DOHH2 (cell line): ENCODE measurements around the gene GALNT7.
"Not testable (repeated sequence)": the region's sequence is repeated elsewhere in the genome, so short reads cannot be mapped to it uniquely, and the experiment has no call there.

Experiments
- H3F3A ChIP-seq: fragments of 200-600 bp; sonication (generic), shearing (Covaris generic); 2 replicates; pipeline ENCODE4 v1.6.0; 2016; ENCODE audit warnings: antibody characterized with exemption, mild to moderate bottlenecking; ENCODE audit not compliant: control insufficient read depth, insufficient read depth
- H3K27ac ChIP-seq: fragments of 200-600 bp; sonication (generic); 2 replicates; pipeline ENCODE4 v1.5.1; 2014; ENCODE audit warnings: low read depth, mild to moderate bottlenecking, low read length, moderate library complexity
- H3K27me3 ChIP-seq: fragments of 200-600 bp; sonication (generic); 2 replicates; pipeline ENCODE4 v1.6.1; 2014; ENCODE audit warnings: mild to moderate bottlenecking, low read length, mixed read lengths; ENCODE audit not compliant: control insufficient read depth
- H3K36me3 ChIP-seq: fragments of 200-600 bp; sonication (generic); 2 replicates; pipeline ENCODE4 v1.6.1; 2014; ENCODE audit warnings: mild to moderate bottlenecking, low read length, moderate library complexity, mixed read lengths; ENCODE audit not compliant: control insufficient read depth
- H3K4me1 ChIP-seq: fragments of 200-600 bp; sonication (generic); 2 replicates; pipeline ENCODE4 v1.6.1; 2014; ENCODE audit warnings: mild to moderate bottlenecking, low read length, mixed read lengths; ENCODE audit not compliant: control insufficient read depth
- H3K4me2 ChIP-seq: fragments of 200-600 bp; sonication (generic); 2 replicates; pipeline ENCODE4 v1.6.0; 2014; ENCODE audit warnings: mild to moderate bottlenecking, low read length, moderate library complexity
- H3K4me3 ChIP-seq: fragments of 200-600 bp; sonication (generic); 2 replicates; pipeline ENCODE4 v1.5.1; 2014; ENCODE audit warnings: mild to moderate bottlenecking, low read length, mixed read lengths
- H3K79me2 ChIP-seq: fragments of 200-600 bp; sonication (generic); 2 replicates; pipeline ENCODE4 v1.6.1; 2014; ENCODE audit warnings: mild to moderate bottlenecking, low read length, mixed read lengths; ENCODE audit not compliant: control insufficient read depth
- H3K9me2 ChIP-seq: fragments of 200-600 bp; sonication (generic); replicated peaks from 2 replicates; pipeline ENCODE4 v1.6.1; 2014; ENCODE audit warnings: mild to moderate bottlenecking, low read length, mixed read lengths; ENCODE audit not compliant: control insufficient read depth
- H3K9me3 ChIP-seq: fragments of 200-600 bp; sonication (generic); 2 replicates; pipeline ENCODE4 v1.6.1; 2014; ENCODE audit warnings: antibody characterized with exemption, low read length, mixed read lengths; ENCODE audit not compliant: control insufficient read depth, insufficient read depth
- H4K20me1 ChIP-seq: fragments of 200-600 bp; sonication (generic); 2 replicates; pipeline ENCODE4 v1.6.0; 2014; ENCODE audit warnings: low read depth, mild to moderate bottlenecking, antibody characterized with exemption, low read length, moderate library complexity; ENCODE audit not compliant: control insufficient read depth, insufficient read depth
- EZH2phosphoT487 ChIP-seq: fragments of 200-600 bp; sonication (generic); IDR thresholded peaks from 2 replicates; pipeline ENCODE4 v1.6.1; 2017; ENCODE audit warnings: borderline replicate concordance, mild to moderate bottlenecking, antibody characterized with exemption, low read length, moderate library complexity, mixed read lengths
- TF ChIP-seq, protein P1 (sequence below): fragments of 200-600 bp; sonication (generic); IDR thresholded peaks from one replicate; pipeline ENCODE4 v1.5.1; 2014; ENCODE audit warnings: antibody characterized with exemption, mild to moderate bottlenecking, low read depth, low read length; ENCODE audit not compliant: poor library complexity, severe bottlenecking

Gene GALNT7, protein sequence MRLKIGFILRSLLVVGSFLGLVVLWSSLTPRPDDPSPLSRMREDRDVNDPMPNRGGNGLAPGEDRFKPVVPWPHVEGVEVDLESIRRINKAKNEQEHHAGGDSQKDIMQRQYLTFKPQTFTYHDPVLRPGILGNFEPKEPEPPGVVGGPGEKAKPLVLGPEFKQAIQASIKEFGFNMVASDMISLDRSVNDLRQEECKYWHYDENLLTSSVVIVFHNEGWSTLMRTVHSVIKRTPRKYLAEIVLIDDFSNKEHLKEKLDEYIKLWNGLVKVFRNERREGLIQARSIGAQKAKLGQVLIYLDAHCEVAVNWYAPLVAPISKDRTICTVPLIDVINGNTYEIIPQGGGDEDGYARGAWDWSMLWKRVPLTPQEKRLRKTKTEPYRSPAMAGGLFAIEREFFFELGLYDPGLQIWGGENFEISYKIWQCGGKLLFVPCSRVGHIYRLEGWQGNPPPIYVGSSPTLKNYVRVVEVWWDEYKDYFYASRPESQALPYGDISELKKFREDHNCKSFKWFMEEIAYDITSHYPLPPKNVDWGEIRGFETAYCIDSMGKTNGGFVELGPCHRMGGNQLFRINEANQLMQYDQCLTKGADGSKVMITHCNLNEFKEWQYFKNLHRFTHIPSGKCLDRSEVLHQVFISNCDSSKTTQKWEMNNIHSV

DNA sequence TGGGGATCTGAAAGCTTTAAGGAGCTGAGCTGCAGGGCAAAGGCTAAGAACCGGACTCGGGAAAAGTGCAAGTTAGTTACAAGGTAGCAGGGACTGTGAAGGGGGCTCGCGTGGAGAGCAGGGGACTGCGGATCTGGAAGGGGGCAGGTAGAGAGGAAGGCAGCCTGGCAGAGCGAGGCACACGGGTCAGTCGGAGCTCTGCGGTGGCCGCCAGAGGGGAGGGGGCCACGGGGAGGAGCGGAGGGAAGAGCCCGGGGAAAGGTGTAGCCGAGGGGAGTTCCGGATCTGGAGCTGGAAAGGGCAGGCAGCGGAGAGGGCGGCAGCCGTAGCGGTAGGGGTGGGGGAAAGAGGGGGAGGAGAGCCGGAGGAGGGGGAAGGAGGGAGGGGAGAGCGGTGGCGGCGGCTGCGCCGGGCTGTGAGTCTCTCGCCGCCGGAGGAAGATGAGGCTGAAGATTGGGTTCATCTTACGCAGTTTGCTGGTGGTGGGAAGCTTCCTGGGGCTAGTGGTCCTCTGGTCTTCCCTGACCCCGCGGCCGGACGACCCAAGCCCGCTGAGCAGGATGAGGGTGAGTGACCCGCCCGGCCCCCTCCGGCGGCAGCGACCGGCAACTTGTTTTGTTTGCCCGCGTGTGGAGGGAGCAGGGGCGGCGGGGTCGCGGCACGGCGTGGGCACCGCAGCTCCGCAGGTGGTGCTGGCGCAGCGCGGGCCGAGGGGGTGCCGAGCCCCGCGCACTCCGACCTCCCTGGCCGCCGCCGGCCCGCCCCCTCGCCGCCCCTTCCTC, at the start of gene GALNT7:
GALNT7 (plus strand) TSS at position 416 of the 782 bp plus-strand sequence; CDS start at position 441, 25 bp downstream.
- Histone ChIP-seq H3K79me2 (peaks cover 49% of the 10 kb centered on the region), H3K4me1 (peaks cover 50% of the 10 kb centered on the region), H4K20me1 (peaks cover 17% of the 10 kb centered on the region)

DNA sequence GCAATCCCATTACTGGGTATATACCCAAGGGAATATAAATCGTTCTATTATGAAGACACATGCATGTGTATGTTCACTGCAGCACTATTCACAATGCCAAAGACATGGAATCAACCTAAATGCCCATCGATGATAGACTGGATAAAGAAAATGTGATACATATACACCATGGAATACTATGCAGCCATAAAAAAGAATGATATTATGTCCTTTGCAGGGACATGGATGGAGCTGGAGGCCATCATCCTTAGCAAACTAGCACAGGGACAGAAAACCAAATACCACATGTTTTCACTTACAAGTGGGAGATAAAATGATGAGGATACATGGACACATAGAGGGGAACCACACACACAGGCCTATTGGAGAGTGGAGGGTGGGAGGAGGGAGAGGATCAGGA, 49.8 kb upstream of the GALNT7 start:
- not testable (repeated sequence) for H3K9me2 ChIP-seq, H3K4me1 ChIP-seq, H4K20me1 ChIP-seq, H3K27me3 ChIP-seq, H3K27ac ChIP-seq, H3K36me3 ChIP-seq, H3K9me3 ChIP-seq, H3K4me2 ChIP-seq, H3K79me2 ChIP-seq, H3F3A ChIP-seq, H3K4me3 ChIP-seq

More for the DNA sequence above, at the start of gene GALNT7:
- no peak for TF ChIP-seq EZH2phosphoT487
- TF ChIP-seq, protein P1, sequence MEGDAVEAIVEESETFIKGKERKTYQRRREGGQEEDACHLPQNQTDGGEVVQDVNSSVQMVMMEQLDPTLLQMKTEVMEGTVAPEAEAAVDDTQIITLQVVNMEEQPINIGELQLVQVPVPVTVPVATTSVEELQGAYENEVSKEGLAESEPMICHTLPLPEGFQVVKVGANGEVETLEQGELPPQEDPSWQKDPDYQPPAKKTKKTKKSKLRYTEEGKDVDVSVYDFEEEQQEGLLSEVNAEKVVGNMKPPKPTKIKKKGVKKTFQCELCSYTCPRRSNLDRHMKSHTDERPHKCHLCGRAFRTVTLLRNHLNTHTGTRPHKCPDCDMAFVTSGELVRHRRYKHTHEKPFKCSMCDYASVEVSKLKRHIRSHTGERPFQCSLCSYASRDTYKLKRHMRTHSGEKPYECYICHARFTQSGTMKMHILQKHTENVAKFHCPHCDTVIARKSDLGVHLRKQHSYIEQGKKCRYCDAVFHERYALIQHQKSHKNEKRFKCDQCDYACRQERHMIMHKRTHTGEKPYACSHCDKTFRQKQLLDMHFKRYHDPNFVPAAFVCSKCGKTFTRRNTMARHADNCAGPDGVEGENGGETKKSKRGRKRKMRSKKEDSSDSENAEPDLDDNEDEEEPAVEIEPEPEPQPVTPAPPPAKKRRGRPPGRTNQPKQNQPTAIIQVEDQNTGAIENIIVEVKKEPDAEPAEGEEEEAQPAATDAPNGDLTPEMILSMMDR = peak; percentile 11
- Histone ChIP-seq H3K27ac (peak within 1 kb of the TSS; percentile 89), H3K36me3 (peaks cover 39% of the 10 kb centered on the region), H3K4me2 (peak within 1 kb of the TSS; percentile 98), H3F3A (peaks cover 9% of the 10 kb centered on the region; the same call in 1 of the 2 replicates), H3K4me3 (peak within 1 kb of the TSS; percentile 99), H3K9me3 (no peaks in the 10 kb centered on the region), H3K27me3 (no peaks in the 10 kb centered on the region), H3K9me2 (no peaks in the 10 kb centered on the region)

DNA sequence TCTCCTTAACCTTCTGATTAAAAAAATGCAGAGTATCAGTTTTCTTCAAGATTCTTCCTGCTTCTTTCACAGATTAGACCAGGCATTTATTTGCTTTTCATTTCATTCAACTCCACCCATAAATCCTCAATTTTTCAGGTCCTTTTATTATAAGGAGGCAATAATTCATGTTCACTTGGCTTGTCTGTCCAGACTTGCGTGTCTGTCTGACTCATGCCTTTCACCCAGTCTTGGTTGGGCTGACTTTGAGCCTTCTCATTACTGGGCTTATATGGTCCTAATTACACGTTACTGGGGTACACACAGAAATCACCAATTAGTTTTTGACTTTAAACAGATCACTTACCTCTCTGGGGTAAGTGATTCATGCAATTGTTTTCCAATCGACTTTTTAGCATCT, 48.8 kb upstream of the GALNT7 start:
- Histone ChIP-seq H3K4me3 (no peak overlapping the region), H3K9me3 (no peaks in the 10 kb centered on the region), H3F3A (no peaks in the 10 kb centered on the region), H3K4me2 (no peak overlapping the region), H3K27ac (no peak overlapping the region), H3K79me2 (no peaks in the 10 kb centered on the region), H3K9me2 (no peaks in the 10 kb centered on the region), H3K27me3 (no peaks in the 10 kb centered on the region), H3K36me3 (no peaks in the 10 kb centered on the region), H3K4me1 (peaks cover 7% of the 10 kb centered on the region), H4K20me1 (no peaks in the 10 kb centered on the region)
- TF ChIP-seq, protein P1 = no peak
- no peak for TF ChIP-seq EZH2phosphoT487
